ENCODE measurements around the gene CTDSPL.

GRCh38 chr3:38000242-38000916 is 138.7 kb downstream of the CTDSPL start:
- TF ChIP-seq CTCF (IDR thresholded peaks at IDR 0.05; ENCODE audit: borderline replicate concordance, extremely low read depth, low read length, poor library complexity, severe bottlenecking) (no peak), EZH2 (IDR thresholded peaks at IDR 0.05; ENCODE audit: borderline replicate concordance, low read depth, low read length, severe bottlenecking) (no peak)
